WTC11 (cell line): Measurements from ENCODE around the gene RASSF3. TPM values are rescaled to one million over a fixed set of nuclear protein-coding genes. Genes with fewer than 3 reads are reported as not detected.

Experiments
- ATAC-seq: fragments of 200-7000 bp; cut with Tn5 transposase; 2 replicates; pipeline ENCODE4 v1.10.0; 2021; ENCODE audit warnings: mild to moderate bottlenecking, moderate library complexity
- CTCF ChIA-PET: fragments of 300-600 bp; sonication (Branson Sonifier 250); formaldehyde crosslinking; loops from one replicate; lab custom pipeline; 2021; ENCODE audit warnings: antibody characterized with exemption; lab: Charles Lee
- POLR2A ChIA-PET: fragments of 350-600 bp; sonication (Branson Sonifier 250); formaldehyde crosslinking; loops from one replicate; lab custom pipeline; 2021; ENCODE audit warnings: antibody characterized with exemption; lab: Charles Lee
- DNase-seq: peaks from one replicate; pipeline ENCODE4 v3.0.0; 2021; ENCODE audit warnings: low spot score
- H3K27ac Mint-ChIP-seq: 2 replicates; pipeline ENCODE4 v1.8.0; 2021; ENCODE audit warnings: mixed read lengths
- H3K27me3 Mint-ChIP-seq: 2 replicates; pipeline ENCODE4 v1.8.0; 2021; ENCODE audit warnings: low read depth, mild to moderate bottlenecking, moderate library complexity, mixed read lengths
- H3K36me3 Mint-ChIP-seq: 2 replicates; pipeline ENCODE4 v1.8.0; 2021; ENCODE audit warnings: mixed read lengths
- H3K4me1 Mint-ChIP-seq: 2 replicates; pipeline ENCODE4 v1.8.0; 2022; ENCODE audit warnings: mixed read lengths
- H3K4me3 Mint-ChIP-seq: 2 replicates; pipeline ENCODE4 v1.8.0; 2021; ENCODE audit warnings: mild to moderate bottlenecking, moderate library complexity, mixed read lengths
- H3K9me3 Mint-ChIP-seq: 2 replicates; pipeline ENCODE4 v1.8.0; 2021; ENCODE audit warnings: mixed read lengths
- CBFB ChIP-seq: sonication (generic); formaldehyde crosslinking; IDR thresholded peaks from 2 replicates; pipeline ENCODE4 v1.8.1; 2022; ENCODE audit warnings: mild to moderate bottlenecking, low read depth, missing genetic modification reagents
- EMX1 ChIP-seq: fragments of 250-450 bp; sonication (Bioruptor Pico); IDR thresholded peaks from 2 replicates; pipeline ENCODE4 v1.8.0; 2021; ENCODE audit warnings: mild to moderate bottlenecking
- ESRRA ChIP-seq: sonication (generic); formaldehyde crosslinking; IDR thresholded peaks from 2 replicates; pipeline ENCODE4 v1.8.1; 2022; ENCODE audit warnings: mild to moderate bottlenecking, missing genetic modification reagents, borderline replicate concordance
- GRHL2 ChIP-seq: fragments of 250-450 bp; sonication (Bioruptor Pico); IDR thresholded peaks from 2 replicates; pipeline ENCODE4 v1.8.0; 2022; ENCODE audit warnings: mild to moderate bottlenecking, moderate library complexity; ENCODE audit not compliant: insufficient replicate concordance, severe bottlenecking
- IRF2 ChIP-seq: sonication (generic); formaldehyde crosslinking; IDR thresholded peaks from 2 replicates; pipeline ENCODE4 v1.8.0; 2022; ENCODE audit warnings: low read depth, missing genetic modification reagents, borderline replicate concordance
- KAT7 ChIP-seq: sonication (generic); formaldehyde crosslinking; IDR thresholded peaks from 2 replicates; pipeline ENCODE4 v1.8.1; 2023; ENCODE audit warnings: missing genetic modification reagents, mild to moderate bottlenecking, borderline replicate concordance
- MYBL2 ChIP-seq: sonication (generic); formaldehyde crosslinking; IDR thresholded peaks from 2 replicates; pipeline ENCODE4 v1.8.1; 2023; ENCODE audit warnings: mild to moderate bottlenecking, moderate library complexity, missing genetic modification reagents
- NFATC4 ChIP-seq: fragments of 250-450 bp; sonication (Bioruptor Pico); IDR thresholded peaks from 2 replicates; pipeline ENCODE4 v1.9.0; 2021; ENCODE audit warnings: mild to moderate bottlenecking
- NR2C2 ChIP-seq: sonication (generic); formaldehyde crosslinking; IDR thresholded peaks from 2 replicates; pipeline ENCODE4 v1.8.0; 2022; ENCODE audit warnings: mild to moderate bottlenecking, missing genetic modification reagents
- RELA ChIP-seq: sonication (generic); formaldehyde crosslinking; IDR thresholded peaks from 2 replicates; pipeline ENCODE4 v1.8.1; 2022; ENCODE audit warnings: missing genetic modification reagents, mild to moderate bottlenecking, borderline replicate concordance
- SMAD4 ChIP-seq: sonication (generic); formaldehyde crosslinking; IDR thresholded peaks from 2 replicates; pipeline ENCODE4 v1.8.0; 2022; ENCODE audit warnings: mild to moderate bottlenecking, missing genetic modification reagents
- ZBTB21 ChIP-seq: sonication (generic); formaldehyde crosslinking; IDR thresholded peaks from 2 replicates; pipeline ENCODE4 v1.8.1; 2023; ENCODE audit warnings: mild to moderate bottlenecking, missing genetic modification reagents, borderline replicate concordance
- ZBTB43 ChIP-seq: sonication (generic); formaldehyde crosslinking; IDR thresholded peaks from 2 replicates; pipeline ENCODE4 v1.8.1; 2023; ENCODE audit warnings: mild to moderate bottlenecking, missing genetic modification reagents
- ZNF532 ChIP-seq: fragments of 250-450 bp; sonication (Bioruptor Pico); IDR thresholded peaks from 2 replicates; pipeline ENCODE4 v1.9.0; 2021; ENCODE audit warnings: mild to moderate bottlenecking, borderline replicate concordance
- total RNA-seq: library from RNA; stranded (reverse); gene quantifications from 3 replicates; pipeline ENCODE4 v1.2.3, GENCODE V29; 2021
- TF ChIP-seq, protein P1 (sequence below): sonication (generic); formaldehyde crosslinking; IDR thresholded peaks from 2 replicates; pipeline ENCODE4 v1.8.0; 2023; ENCODE audit warnings: missing genetic modification reagents
- TF ChIP-seq, protein P2 (sequence below): sonication (generic); formaldehyde crosslinking; IDR thresholded peaks from 2 replicates; pipeline ENCODE4 v1.8.1; 2022; ENCODE audit warnings: mild to moderate bottlenecking, missing genetic modification reagents, moderate library complexity, borderline replicate concordance
- TF ChIP-seq, protein P3 (sequence below): fragments of 200-600 bp; IDR thresholded peaks from 2 replicates; pipeline ENCODE4 v1.8.0; 2022; ENCODE audit warnings: antibody characterized with exemption
- TF ChIP-seq, protein P4 (sequence below): sonication (generic); formaldehyde crosslinking; IDR thresholded peaks from 2 replicates; pipeline ENCODE4 v1.8.1; 2023; ENCODE audit warnings: mild to moderate bottlenecking, missing genetic modification reagents
- TF ChIP-seq, protein P5 (sequence below): sonication (generic); formaldehyde crosslinking; IDR thresholded peaks from 2 replicates; pipeline ENCODE4 v1.8.1; 2023; ENCODE audit warnings: mild to moderate bottlenecking, missing genetic modification reagents, moderate library complexity

The RASSF3 gene
- total RNA-seq, 1 experiment from 2014 or later: 54.7 TPM

GRCh38 chr12:64635356-64635998 is 25.2 kb downstream of the RASSF3 start (continued):
- TF ChIP-seq, protein P1, sequence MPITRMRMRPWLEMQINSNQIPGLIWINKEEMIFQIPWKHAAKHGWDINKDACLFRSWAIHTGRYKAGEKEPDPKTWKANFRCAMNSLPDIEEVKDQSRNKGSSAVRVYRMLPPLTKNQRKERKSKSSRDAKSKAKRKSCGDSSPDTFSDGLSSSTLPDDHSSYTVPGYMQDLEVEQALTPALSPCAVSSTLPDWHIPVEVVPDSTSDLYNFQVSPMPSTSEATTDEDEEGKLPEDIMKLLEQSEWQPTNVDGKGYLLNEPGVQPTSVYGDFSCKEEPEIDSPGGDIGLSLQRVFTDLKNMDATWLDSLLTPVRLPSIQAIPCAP (CRISPR knock-in tag): no peak
- TF ChIP-seq, protein P2, sequence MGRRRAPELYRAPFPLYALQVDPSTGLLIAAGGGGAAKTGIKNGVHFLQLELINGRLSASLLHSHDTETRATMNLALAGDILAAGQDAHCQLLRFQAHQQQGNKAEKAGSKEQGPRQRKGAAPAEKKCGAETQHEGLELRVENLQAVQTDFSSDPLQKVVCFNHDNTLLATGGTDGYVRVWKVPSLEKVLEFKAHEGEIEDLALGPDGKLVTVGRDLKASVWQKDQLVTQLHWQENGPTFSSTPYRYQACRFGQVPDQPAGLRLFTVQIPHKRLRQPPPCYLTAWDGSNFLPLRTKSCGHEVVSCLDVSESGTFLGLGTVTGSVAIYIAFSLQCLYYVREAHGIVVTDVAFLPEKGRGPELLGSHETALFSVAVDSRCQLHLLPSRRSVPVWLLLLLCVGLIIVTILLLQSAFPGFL (CRISPR knock-in tag): no peak
- TF ChIP-seq ZBTB21 (CRISPR knock-in tag) (no peak), NR2C2 (CRISPR knock-in tag) (no peak), ZNF532 (CRISPR knock-in tag) (no peak), ZBTB43 (no peak), GRHL2 (CRISPR knock-in tag) (no peak), IRF2 (CRISPR knock-in tag) (no peak), SMAD4 (CRISPR knock-in tag) (no peak)
- TF ChIP-seq, protein P3, sequence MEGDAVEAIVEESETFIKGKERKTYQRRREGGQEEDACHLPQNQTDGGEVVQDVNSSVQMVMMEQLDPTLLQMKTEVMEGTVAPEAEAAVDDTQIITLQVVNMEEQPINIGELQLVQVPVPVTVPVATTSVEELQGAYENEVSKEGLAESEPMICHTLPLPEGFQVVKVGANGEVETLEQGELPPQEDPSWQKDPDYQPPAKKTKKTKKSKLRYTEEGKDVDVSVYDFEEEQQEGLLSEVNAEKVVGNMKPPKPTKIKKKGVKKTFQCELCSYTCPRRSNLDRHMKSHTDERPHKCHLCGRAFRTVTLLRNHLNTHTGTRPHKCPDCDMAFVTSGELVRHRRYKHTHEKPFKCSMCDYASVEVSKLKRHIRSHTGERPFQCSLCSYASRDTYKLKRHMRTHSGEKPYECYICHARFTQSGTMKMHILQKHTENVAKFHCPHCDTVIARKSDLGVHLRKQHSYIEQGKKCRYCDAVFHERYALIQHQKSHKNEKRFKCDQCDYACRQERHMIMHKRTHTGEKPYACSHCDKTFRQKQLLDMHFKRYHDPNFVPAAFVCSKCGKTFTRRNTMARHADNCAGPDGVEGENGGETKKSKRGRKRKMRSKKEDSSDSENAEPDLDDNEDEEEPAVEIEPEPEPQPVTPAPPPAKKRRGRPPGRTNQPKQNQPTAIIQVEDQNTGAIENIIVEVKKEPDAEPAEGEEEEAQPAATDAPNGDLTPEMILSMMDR: no peak
- TF ChIP-seq, protein P4, sequence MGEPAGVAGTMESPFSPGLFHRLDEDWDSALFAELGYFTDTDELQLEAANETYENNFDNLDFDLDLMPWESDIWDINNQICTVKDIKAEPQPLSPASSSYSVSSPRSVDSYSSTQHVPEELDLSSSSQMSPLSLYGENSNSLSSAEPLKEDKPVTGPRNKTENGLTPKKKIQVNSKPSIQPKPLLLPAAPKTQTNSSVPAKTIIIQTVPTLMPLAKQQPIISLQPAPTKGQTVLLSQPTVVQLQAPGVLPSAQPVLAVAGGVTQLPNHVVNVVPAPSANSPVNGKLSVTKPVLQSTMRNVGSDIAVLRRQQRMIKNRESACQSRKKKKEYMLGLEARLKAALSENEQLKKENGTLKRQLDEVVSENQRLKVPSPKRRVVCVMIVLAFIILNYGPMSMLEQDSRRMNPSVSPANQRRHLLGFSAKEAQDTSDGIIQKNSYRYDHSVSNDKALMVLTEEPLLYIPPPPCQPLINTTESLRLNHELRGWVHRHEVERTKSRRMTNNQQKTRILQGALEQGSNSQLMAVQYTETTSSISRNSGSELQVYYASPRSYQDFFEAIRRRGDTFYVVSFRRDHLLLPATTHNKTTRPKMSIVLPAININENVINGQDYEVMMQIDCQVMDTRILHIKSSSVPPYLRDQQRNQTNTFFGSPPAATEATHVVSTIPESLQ (CRISPR knock-in tag): no peak
- TF ChIP-seq, all 79 proteins: peak for 0

GRCh38 chr12:64636856-64637255 is 26.6 kb downstream of the RASSF3 start:
- Mint-ChIP-seq H3K4me1 (peaks cover 37% of the 10 kb centered on the region), H3K27ac (peak overlapping the region; percentile 78), H3K9me3 (peaks cover 14% of the 10 kb centered on the region), H3K4me3 (no peak overlapping the region), H3K27me3 (no peaks in the 10 kb centered on the region; the same call in 1 of the 2 replicates), H3K36me3 (peaks cover 14% of the 10 kb centered on the region)
- ATAC-seq: peak; percentile 19; the same call in 1 of the 2 replicates
- no peak for TF ChIP-seq EMX1 (CRISPR knock-in tag)
- TF ChIP-seq KAT7: no peak
- TF ChIP-seq RELA (CRISPR knock-in tag): no peak
- no peak for TF ChIP-seq CBFB
- no peak for TF ChIP-seq MYBL2 (CRISPR knock-in tag)
- TF ChIP-seq NFATC4 (CRISPR knock-in tag): no peak
- TF ChIP-seq, protein P5, sequence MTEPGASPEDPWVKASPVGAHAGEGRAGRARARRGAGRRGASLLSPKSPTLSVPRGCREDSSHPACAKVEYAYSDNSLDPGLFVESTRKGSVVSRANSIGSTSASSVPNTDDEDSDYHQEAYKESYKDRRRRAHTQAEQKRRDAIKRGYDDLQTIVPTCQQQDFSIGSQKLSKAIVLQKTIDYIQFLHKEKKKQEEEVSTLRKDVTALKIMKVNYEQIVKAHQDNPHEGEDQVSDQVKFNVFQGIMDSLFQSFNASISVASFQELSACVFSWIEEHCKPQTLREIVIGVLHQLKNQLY (CRISPR knock-in tag): no peak
- TF ChIP-seq ESRRA: no peak
- TF ChIP-seq ZBTB21 (CRISPR knock-in tag): no peak
- CTCF ChIA-PET: interaction anchor here (1.5 kb wide), 1 partner anchor 88 kb away, joined by 4 read pairs; no protein-coding TSS in a partner anchor
- no peak for DNase-seq
- POLR2A ChIA-PET: no interaction called here
